ENCODE data around the gene APBB1IP.
"Not testable (repeated sequence)": the region's sequence is repeated elsewhere in the genome, so short reads cannot be mapped to it uniquely, and the experiment has no call there.

APBB1IP gene

GRCh38 chr10:26556748-26557640 is 118.9 kb downstream of the APBB1IP start:
- no peak for DNase-seq (ENCODE audit: low read depth)

GRCh38 chr10:26557641-26558014 is 119.5 kb downstream of the APBB1IP start:
- no peak for DNase-seq (ENCODE audit: low read depth)

- DNase-seq (ENCODE audit: low read depth), result no peak
Measured at GRCh38 chr10:26566525-26567350, 128.6 kb downstream of the APBB1IP start.

GRCh38 chr10:26567351-26567721 is 129.2 kb downstream of the APBB1IP start:
- DNase-seq (ENCODE audit: low read depth), result no peak

- DNase-seq (ENCODE audit: low read depth), result no peak
Measured at GRCh38 chr10:26571655-26572054, 133.5 kb downstream of the APBB1IP start.

GRCh38 chr10:26573674-26574073 is 135.5 kb downstream of the APBB1IP start:
- DNase-seq (ENCODE audit: low read depth), result no peak

GRCh38 chr10:26574783-26575182 is 136.6 kb downstream of the APBB1IP start:
- no peak for DNase-seq (ENCODE audit: low read depth)

GRCh38 chr10:26578371-26578770 is 140.2 kb downstream of the APBB1IP start:
- DNase-seq (ENCODE audit: low read depth), result not testable (repeated sequence)

GRCh38 chr10:26579256-26580063 is 141.3 kb downstream of the APBB1IP start:
- DNase-seq (ENCODE audit: low read depth), result no peak

- DNase-seq (ENCODE audit: low read depth), result no peak
Measured at GRCh38 chr10:26586211-26586610, 148.1 kb downstream of the APBB1IP start.

- DNase-seq (ENCODE audit: low read depth), result no peak
Measured at GRCh38 chr10:26588611-26589010, 150.5 kb downstream of the APBB1IP start.

- not testable (repeated sequence) for DNase-seq (ENCODE audit: low read depth)
Measured at GRCh38 chr10:26589813-26590212, 151.7 kb downstream of the APBB1IP start.

GRCh38 chr10:26593896-26594295 is 155.8 kb downstream of the APBB1IP start:
- no peak for DNase-seq (ENCODE audit: low read depth)

GRCh38 chr10:26603283-26603682 is 165.1 kb downstream of the APBB1IP start:
- DNase-seq (ENCODE audit: low read depth), result not testable (repeated sequence)

GRCh38 chr10:26604320-26605093 is 166.4 kb downstream of the APBB1IP start:
- DNase-seq (ENCODE audit: low read depth), result not testable (repeated sequence)

- not testable (repeated sequence) for DNase-seq (ENCODE audit: low read depth)
Measured at GRCh38 chr10:26606389-26606877, 168.3 kb downstream of the APBB1IP start.

- DNase-seq (ENCODE audit: low read depth), result no peak
Measured at GRCh38 chr10:26612151-26612915, 174.2 kb downstream of the APBB1IP start.

All from T-helper 22 cell (primary cell).